Esophagus squamous epithelium (tissue), 4 donors: ENCODE measurements around the gene DOK5.

ENCODE experiments used
- POLR2A ChIP-seq, 4 donors: fragments of 450-650 bp; IDR thresholded peaks; one replicate each; pipeline ENCODE4 v1.6.1; 2017; ENCODE audit warnings: antibody characterized with exemption in 4 of 4, mild to moderate bottlenecking in 4 of 4, moderate library complexity in 3 of 4
- TF ChIP-seq, protein P1 (sequence below), 6 experiments: fragments of 450-650 bp in 4 of 6; fragments of 200-600 bp in 2 of 6; sonication (generic) in 2 of 6; IDR thresholded peaks; one replicate each; pipeline ENCODE4 v1.5.1; 2016 to 2019; ENCODE audit warnings: antibody characterized with exemption in 6 of 6, mild to moderate bottlenecking in 4 of 6, moderate library complexity in 4 of 6

GRCh38 chr20:54502179-54502578, 26.8 kb downstream of the DOK5 start:
- TF ChIP-seq, protein P1, sequence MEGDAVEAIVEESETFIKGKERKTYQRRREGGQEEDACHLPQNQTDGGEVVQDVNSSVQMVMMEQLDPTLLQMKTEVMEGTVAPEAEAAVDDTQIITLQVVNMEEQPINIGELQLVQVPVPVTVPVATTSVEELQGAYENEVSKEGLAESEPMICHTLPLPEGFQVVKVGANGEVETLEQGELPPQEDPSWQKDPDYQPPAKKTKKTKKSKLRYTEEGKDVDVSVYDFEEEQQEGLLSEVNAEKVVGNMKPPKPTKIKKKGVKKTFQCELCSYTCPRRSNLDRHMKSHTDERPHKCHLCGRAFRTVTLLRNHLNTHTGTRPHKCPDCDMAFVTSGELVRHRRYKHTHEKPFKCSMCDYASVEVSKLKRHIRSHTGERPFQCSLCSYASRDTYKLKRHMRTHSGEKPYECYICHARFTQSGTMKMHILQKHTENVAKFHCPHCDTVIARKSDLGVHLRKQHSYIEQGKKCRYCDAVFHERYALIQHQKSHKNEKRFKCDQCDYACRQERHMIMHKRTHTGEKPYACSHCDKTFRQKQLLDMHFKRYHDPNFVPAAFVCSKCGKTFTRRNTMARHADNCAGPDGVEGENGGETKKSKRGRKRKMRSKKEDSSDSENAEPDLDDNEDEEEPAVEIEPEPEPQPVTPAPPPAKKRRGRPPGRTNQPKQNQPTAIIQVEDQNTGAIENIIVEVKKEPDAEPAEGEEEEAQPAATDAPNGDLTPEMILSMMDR (IDR thresholded peaks at IDR 0.05): no peak
- TF ChIP-seq POLR2A (IDR thresholded peaks at IDR 0.05): no peak
